ENCODE measurements around the gene AKR1C4.
"Not testable (repeated sequence)": the region's sequence is repeated elsewhere in the genome, so short reads cannot be mapped to it uniquely, and the experiment has no call there.

AKR1C4 gene

DNA sequence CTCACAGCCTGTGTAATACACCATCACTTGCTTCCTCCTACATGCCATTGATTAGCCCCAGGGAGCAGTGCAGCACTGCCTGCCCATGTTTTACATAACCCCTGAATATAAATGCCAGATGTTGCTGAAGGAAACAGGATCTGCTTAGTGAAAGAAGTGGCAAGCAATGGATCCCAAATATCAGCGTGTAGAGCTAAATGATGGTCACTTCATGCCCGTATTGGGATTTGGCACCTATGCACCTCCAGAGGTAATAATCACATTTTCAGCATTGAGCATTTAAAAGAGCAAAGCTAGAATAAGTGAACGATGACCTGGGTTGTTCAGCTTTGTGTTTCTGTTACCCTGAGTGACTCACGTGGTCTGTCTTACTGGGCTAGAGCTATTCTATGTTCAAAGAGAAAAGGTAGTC is at the start of gene AKR1C4:
Gene AKR1C4, plus strand, starts transcription at position 136 of the 412 bp plus-strand sequence. Its CDS starts 31 bp downstream, at position 167.
- DNase-seq: no peak

DNA sequence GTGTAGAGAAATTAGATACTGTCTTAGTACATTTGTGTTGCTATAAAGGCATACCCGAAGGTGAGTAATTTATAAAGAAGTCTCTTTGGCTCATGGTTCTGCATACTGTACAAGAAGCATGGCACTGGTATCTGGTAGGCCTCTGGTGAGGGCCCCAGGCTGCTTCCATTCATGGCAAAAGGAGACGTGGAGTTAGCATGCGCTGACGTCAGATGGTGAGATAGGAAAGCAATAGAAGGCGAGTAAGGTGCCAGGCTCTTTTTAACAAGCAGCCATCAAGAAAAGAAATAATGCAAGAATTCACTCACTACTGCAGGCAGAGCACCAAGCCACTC is 49.8 kb upstream of the AKR1C4 start:
- no peak for DNase-seq

DNA sequence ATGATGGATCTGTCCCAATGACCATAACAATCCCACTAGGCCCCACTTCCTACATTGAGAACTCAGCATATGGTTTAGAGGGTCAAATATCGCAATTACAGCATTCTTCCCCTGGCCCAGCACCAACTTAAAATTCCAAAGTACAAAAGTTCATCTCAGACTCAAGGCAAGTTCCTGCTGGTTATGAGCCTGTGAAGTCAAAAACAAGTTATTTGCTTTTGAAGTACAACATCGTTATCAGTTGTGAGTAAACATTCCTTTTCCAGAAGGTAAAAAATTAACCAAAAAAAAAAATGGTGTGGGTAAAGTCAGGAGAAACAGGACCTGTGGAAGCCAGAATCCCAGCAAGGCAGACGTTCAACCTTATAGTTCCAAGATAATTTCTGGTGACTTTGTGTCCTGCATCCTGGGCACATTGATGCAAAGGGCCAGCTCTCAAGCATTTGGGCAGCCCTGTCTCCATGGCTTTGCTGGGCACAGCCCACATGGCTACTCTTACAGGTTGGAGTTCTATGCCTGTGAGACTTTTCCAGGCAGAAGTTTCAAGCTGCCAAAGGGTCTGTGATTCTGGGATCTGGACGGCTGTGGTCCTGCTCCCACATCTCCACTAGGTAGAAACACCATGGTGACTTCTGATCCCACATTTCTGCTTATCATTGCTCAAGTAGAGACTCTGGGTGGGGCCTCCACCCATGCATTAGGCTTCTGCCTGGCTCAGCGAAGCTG is 49.2 kb upstream of the AKR1C4 start:
- no peak for DNase-seq

DNA sequence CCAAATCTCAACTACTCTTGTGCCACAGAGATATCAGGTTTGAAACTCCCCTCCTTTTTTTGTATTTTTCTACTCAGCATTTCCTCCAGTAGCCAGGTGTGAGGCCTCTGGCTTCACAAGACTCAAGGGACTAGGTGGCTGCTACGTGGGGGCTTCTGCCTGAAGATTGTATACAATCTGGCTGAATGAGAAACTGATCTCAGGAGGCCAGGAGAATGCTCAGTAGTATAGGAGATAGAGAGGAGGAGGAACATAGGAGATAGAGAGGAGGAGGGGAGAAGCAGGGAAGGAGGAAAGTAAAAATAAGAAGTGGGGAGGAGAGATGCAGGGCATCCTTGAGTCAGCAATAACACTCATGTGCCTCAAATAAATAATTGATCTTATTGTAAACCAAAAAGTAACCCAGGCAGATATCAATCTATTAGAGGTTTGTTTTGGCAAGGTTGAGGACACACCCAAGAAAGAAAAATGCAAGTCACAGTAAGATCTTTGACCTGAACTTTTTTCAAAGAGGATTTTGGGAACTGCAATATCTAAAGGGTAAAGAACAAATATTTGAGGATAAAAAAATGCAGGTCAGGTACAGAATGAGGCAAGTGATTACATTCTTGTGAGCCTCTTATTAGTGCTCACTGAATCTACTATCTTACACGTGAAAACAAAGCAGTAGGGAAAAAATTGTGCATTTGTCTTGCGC is 48.5 kb upstream of the AKR1C4 start:
- DNase-seq: no peak

DNA sequence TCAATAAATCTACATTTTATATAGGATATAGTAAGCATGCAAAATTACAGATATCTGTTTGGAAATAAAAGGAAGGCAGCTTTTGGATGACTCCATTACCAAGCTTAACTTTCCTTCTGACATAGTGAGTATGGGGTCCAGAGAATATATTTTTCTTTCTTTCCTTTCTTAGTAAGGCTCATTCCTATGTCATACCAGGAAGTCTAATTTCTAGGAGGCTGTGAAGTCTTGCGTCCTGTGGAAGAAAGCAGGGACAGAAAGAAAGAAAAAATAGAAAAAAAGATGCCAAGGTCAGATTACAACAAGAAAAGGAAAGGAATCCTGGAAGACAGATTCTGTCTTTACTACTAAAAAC is 48.0 kb upstream of the AKR1C4 start:
- no peak for DNase-seq

DNA sequence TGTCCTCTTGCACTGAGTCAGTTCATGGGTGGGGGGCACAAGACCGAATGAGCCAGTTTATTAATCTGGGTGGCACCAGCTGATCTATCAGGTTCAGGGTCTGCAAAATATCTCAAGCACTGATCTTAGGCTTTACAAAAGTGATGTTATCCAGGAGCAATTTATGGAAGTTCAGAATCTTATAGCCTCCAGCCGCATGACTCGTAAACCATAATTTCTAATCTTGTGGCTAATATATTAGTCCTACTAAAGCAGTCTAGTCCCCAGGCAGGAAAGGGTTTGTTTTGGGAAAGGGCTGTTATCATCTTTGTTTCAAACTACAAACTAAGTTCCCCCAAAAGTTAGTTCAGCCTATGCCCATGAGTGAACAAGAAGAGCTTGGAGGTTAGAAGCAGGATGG is 45.6 kb upstream of the AKR1C4 start:
- no peak for DNase-seq

DNA sequence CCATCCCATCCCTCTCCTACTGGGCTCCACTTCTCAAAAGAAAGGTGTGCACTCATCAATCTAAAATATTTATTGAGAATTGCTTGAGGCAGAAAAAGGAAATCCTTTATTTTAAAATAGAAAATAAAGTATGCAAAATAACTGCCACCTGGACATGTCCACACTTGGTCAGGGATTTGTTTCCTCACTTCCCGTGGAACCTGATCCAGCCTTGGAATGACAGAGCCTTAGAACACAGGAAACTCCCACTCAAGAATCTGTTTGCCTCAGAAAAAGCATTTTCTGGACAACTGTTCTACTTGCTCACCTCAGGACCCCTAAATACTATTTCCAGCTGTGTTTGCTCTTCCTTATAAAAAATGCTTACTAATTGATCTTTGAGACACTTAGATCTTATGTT is 40.7 kb upstream of the AKR1C4 start:
- no peak for DNase-seq

DNA sequence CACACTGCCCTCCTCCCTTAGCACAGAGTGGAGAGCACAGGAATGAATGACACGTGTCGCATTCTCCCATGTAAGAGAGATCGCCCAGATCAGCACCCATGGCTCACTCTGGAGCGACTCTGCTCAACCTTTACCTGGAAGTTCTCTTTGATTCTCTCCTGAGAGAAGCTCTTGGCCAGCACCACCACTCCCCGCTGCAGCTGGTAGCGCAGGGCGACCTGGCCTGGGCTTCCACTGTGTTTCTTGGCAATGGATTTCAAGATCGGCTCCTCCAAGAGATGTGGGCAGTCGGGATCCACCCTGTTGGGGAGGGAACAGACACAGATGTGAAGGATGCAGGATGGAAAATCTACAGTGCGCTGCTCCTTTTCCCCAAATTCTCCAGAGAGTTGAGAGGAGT is 39.1 kb upstream of the AKR1C4 start:
- no peak for DNase-seq

DNA sequence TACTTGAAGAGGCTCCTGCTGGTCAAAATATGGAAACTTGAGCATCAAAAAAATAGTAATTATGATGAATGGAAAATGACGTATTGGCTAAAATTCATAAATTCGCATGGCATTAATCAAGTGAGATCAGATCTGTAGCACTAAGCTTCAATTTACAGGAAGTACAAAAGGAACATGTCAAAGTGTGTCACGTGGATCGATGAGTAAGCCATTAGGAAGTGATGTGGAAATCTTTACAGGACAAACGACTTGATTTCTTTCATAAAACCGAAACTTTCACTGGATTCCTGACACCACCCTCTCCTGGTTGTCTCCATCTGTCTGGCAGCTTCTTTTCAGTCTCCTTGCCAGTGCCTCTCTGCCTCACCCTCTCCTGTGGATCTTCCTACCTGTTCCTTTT is 37.5 kb upstream of the AKR1C4 start:
- DNase-seq: no peak

DNA sequence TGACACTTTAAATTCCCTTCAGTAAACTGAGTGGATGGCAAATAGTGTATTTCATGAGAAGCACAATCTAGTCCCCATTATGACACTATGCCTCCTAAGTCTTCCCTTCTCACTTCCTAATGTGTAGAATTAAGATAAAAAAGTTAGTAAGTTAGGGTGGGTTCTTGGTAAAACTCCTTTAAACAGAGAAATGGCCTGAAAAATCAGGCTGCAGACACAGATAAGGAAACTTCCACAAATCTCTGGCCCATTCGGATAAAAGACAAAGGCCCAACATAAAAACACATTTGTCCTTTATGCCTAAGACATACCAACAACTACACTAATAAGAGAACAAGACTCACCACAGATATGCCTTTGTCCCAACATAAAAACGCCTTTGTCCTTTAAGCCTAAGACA is 33.1 kb upstream of the AKR1C4 start:
- no peak for DNase-seq

DNA sequence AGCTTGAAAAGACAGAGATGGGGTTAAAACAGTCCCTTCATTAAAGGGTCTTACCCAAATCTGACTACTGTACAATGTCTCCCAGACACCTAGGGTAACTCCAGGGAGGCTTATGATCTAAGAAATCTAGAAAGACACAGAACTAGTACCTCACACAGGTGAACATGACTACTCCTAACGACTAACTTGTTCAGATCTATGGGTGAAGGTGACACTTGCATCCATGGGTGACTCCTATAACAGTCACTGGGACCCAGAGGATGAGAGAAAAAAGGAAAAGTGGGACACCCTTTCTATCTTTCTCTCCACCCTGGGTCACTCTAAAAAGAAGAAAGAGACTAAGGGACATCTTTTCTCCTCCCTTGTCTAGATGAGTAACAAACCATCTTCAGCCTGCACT is 30.9 kb upstream of the AKR1C4 start:
- no peak for DNase-seq

DNA sequence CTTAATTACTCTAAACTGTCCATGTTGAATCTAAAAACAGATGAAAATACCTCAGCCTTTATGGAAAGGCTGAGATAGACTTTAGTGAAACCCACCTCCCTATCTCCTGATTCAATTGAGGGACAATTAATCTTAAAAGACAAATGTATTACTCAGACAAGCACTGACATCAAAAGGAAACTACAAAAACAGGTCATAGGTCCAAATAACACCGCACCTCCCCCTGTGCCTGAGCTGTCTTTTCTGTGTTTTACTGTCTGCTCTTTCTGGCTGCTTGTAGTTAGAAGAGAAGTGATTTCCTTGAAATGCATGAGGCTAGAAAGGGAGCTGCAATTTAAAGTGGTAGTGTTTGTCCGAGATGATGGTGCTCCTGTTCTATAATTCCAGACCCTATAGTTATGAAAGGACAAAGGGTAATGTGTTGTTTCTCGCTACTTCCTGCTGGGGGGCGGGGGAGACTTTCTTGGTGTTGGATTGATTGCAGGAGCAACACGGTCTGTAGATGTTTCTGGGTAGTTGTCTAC is 27.7 kb upstream of the AKR1C4 start:
- no peak for DNase-seq

DNA sequence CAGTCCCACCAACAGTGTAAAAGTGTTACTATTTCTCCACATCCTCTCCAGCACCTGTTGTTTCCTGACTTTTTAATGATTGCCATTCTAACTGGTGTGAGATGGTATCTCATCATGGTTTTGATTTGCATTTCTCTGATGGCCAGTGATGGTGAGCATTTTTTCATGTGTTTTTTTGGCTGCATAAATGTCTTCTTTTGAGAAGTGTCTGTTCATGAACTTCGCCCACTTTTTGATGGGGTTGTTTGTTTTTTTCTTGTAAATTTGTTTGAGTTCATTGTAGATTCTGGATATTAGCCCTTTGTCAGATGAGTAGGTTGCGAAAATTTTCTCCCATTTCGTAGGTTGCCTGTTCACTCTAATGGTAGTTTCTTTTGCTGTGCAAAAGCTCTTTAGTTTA is 21.1 kb upstream of the AKR1C4 start:
- DNase-seq: not testable (repeated sequence)

DNA sequence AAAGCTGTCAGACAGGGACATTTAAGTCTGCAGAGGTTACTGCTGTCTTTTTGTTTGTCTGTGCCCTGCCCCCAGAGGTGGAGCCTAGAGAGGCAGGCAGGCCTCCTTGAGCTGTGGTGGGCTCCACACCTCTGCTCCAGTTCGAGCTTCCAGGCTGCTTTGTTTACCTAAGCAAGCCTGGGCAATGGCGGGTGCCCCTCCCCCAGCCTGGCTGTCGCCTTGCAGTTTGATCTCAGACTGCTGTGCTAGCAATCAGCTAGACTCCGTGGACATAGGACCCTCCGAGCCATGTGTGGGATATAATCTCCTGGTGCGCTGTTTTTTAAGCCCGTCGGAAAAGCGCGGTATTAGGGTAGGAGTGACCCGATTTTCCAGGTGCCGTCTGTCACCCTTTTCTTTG is 16.1 kb upstream of the AKR1C4 start:
- DNase-seq: not testable (repeated sequence)

DNA sequence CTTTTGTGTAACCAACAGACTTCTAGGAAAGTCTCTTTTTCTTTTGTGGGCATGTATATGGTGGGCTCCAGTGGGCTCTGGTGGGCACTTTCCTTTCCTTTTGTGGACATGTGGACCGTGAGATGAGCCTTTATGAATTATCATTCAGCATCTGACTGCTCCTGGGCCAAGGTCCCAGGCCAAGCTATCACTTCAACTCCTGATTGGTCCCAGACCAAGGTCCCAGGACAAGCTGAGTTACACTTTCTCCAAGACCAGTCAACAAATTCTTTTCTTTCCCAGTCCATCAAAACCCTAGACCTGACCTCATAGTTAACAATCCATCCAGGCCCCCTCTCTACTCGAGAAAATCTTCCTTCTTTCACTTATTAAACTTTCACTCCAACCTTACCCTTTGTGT is 12.7 kb upstream of the AKR1C4 start:
- DNase-seq: no peak

DNA sequence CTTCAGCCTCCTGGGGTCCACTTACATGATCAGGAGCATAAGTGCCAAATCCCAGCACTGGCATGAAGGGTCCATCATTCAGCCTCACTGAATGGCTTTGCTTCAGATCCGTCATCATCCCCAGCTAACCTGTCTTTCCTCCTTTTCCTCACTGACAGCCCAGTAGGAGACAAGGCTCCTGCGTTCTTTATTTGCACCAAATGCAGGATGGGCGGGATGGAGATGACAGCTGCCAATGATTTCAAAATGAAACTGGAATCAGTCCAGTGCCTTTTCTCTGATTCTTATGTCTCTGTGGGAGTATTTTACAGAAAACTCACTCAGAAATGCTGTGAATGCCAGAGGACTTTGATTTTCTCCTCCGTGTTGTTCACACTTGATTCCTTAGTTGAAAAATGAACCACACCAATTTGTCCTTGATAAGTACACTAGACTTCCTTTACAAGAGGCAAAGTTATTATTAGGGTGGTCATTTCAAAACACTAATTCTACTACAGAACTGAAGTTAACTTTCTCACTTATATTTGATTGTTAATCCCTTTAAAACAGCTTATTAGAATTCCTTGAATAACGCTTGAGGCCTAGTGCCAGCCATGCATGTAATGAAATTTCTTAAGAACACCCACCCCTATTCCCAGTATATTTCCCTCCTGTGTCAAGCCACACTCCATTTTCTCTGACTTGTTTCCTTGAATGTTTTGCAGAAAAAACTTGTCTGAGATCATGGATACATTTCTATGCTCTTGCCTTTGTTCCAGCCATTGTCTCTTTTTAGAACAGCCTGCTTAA is 11.5 kb upstream of the AKR1C4 start, which contains the start of gene AKR1C8:
Gene AKR1C8, minus strand, starts transcription at position 164 of the 789 bp plus-strand sequence. Its CDS starts 46 bp downstream, at position 118.
- no peak for DNase-seq

DNA sequence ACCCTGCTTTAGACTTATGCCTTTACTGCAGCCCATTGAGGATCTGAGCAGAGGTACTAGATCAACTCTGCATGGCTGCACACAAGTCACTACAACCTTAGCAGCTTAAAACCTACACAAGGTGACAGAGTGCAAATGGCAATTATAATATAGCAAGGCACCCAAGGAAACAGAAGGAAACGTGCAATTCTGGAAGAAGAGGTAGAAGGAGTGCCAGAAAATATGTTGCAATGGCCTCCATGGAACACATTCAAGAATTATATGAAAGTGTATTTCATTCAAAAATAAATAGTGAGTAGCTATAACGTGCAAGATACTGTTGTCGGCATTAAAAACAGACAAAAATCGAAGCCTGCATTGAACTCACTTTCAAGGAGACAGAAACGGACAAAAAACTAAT is 8.8 kb upstream of the AKR1C4 start:
- DNase-seq: no peak

DNA sequence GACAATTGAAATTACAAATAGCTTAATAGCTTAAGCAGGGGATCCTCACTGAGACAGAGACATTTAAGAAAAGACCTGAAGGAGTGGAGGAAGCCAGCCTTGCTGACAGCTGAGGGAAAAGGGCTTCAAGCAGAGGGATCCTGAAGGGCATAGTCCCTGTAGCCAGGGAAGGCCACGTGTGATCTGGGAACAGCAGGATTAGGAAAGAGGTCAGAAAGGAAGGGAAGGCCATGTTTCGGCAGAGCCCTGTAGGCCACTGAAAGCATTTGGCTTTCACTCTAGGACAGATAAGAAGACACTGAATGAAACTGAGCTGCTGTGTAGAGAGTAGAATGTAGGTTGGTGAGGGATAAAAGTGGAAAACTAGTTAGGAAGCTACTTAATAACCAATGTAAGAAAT is 8.3 kb upstream of the AKR1C4 start:
- DNase-seq: no peak

DNA sequence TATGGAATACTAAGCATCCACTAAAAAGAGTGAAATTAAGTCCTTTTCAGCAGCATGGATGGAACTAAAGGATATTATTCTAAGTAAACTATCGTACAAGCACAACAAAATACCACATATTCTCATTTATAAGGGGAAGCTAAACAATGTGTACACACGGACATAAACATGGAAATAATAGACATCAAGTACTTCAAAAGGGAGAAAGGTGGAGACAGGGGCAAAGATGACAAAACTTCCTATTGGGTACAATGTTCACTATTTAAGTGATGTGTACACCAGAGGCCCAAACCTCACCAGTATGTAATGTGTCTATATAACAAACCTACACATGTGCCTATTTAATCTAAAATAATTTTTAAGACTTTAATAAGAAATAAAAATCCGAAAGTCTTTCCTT is 2.2 kb upstream of the AKR1C4 start:
- no peak for DNase-seq

DNA sequence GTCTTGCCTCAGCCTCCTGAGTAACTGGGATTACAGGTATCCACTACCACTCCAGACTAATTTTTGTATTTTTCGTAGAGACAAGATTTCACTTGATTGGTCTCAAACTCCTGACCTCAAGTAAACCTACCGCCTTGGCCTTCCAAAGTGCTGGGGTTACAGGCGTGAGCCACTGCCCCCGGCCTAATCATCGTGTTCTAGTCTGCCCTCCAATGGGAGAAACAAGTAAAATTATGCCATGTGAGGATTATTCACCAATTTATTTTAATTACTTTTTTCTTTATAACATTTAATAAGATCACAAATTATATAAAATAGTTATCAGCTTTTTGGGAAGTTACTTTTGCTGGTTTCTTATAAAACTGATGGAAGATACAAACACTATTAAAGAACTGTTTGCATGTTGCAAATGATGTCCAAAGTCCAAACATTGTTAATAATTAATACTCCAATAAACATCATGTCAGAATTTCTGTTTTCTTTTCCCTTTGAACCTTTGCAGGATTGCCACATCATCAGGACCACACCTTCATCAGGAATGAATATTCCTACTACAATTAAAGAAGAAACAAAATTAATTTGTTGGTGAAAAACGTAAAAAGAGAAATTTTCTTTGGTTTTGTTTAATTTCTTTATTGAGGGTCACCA is 786 bp upstream of the AKR1C4 start:
- DNase-seq: no peak

DNA sequence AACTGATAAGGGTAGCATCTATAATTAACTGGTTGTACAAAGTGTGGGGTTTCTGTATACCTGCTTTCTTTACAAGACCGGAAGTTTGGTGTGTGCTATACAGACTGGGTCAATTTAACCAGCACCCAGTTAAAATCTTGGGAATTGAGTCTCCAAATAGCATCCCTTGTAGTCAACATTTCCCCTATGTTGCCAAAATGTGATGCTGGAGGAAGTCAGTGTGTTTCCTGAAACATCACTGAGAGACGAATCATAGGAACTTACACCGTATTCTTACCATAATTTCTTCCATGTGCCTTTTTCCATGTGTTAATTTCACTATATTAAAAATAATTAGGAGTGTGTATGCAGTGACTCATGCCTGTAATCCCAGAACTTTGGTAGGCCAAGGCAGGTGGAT is 1.7 kb downstream of the AKR1C4 start:
- no peak for DNase-seq

DNA sequence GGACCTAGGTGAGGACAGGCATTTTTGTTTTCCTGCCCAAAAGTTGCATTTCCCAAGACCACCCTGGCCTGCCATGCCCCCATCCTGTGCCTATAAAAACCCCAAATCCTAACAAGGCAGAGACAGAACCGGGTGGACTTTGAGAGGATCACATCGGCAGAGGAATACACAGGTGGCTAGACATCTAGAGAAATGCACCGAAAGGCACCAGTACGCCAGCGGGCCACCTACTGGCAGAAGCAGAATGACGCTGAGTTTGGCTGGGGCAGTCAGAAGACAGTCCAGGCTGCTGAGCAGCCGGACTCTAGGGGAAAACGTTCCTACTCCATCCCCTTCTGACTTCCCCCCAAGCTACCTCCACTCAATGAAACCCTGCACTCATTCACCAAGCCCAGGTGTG is 2.8 kb downstream of the AKR1C4 start:
- DNase-seq: no peak

DNA sequence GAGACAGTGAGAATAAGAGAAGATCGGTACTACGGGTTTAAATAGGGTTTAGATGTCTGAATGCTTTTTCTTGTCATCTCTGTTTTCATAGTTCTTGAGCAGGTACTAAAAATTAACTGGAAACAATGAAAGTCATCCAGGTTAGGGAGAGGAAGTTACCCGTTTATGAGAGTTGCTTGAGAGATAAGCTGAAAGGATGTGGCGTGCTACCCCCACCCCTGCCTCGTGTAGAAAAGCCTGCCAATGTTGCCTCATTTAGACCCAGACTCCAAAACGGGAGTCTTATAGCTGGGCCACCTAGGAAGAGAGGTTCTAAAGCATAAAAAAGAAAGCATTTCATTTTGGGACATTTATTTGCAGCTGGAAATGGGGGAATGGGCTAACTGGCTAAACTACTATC is 10.2 kb downstream of the AKR1C4 start:
- no peak for DNase-seq
